ENCODE results near the gene DUSP7. TPM values are rescaled to one million over a fixed set of nuclear protein-coding genes. Genes with fewer than 3 reads are reported as not detected.

DUSP7 gene
- total and polyA plus RNA-seq, 5 donors from 2014 or later: 3.0 to 12.7 (median 3.5) TPM

DNA sequence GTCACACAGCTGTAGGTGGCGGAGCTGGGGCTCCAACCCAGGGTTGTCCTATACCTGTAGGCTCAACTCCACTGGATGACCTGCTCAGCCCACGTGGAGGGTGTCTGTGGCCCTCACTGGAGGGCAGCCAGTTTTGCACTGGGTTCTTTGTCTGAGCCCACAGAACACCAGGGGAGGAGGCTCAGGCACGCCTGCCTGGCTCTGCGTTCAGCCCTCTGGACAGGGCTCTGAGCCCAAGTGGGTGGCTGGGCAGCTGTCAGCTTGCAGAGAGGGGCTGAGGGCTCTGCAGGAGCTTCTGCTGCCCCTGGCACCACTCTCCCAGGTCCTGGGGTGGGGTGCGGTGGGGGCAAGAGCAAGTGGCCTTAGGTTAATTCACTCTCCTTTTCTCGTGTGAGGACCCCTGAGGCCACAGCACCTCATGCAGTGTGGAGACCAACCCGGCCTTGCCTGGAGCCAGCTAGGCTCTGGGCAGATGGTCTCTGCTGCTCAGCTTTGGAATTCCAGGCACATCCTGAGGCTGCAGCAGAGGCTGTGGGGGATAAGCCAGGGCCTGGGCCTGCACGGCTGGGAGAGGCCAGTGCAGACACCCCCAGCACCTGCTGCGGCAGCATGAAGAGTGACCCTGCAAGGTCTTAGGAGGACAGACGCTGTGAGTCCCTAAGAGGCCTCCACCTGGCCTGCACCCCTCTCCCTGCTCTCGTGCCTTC, 23.5 kb downstream of the DUSP7 start:
- DNase-seq (no peak), ATAC-seq (ENCODE audit: low read depth in 2 of 2) (no peak)
- H3K27me3 Mint-ChIP-seq: peaks cover 9% of the 10 kb centered on the region
- H3K27ac ChIP-seq (ENCODE audit: insufficient read depth, low read length, poor library complexity, severe bottlenecking): no peak overlapping the region
- H3K4me3 Mint-ChIP-seq: no peak overlapping the region
- H3K9me3 ChIP-seq (ENCODE audit: control insufficient read depth in 2 of 2, low read length in 2 of 2): no peaks in the 10 kb centered on the region
- no peaks in the 10 kb centered on the region for H3K4me1 ChIP-seq (ENCODE audit: control insufficient read depth, insufficient read depth, low read length, poor library complexity, severe bottlenecking)
- H3K4me3 ChIP-seq (ENCODE audit: low read depth, low read length): no peak overlapping the region
- no peaks in the 10 kb centered on the region for H3K27me3 ChIP-seq (ENCODE audit: control insufficient read depth, insufficient read depth, low read length)
- H3K27ac Mint-ChIP-seq: no peak overlapping the region
- H3K4me1 Mint-ChIP-seq: no peaks in the 10 kb centered on the region
- H3K36me3 ChIP-seq (ENCODE audit: control insufficient read depth, insufficient read depth, low read length): no peaks in the 10 kb centered on the region
- no peaks in the 10 kb centered on the region for H3K9me3 Mint-ChIP-seq
- H3K36me3 Mint-ChIP-seq: no peaks in the 10 kb centered on the region

DNA sequence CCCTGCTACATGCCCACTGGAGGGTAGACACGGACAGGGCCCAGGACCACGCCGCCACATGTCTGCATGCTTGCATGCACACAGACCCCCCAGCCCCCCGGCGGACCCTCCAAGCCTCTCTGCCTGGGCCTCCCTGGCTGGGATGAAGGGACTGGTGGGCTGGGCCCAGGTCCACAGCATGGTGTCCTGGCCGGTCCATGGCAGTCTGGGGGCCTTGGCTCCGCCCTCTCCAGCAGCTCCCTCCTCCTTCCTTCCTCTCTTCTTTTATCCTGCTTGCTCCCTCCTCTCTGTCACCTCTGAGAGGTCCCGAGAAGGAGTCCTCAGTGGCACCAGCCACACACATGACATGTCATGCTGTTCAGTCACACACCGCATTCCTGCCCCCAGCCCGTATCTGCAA, 24.5 kb downstream of the DUSP7 start:
- no peaks in the 10 kb centered on the region for H3K4me1 Mint-ChIP-seq
- no peak overlapping the region for H3K27ac ChIP-seq (ENCODE audit: insufficient read depth, low read length, poor library complexity, severe bottlenecking)
- no peaks in the 10 kb centered on the region for H3K36me3 Mint-ChIP-seq
- H3K4me3 Mint-ChIP-seq: no peak overlapping the region
- H3K9me3 ChIP-seq (ENCODE audit: control insufficient read depth in 2 of 2, low read length in 2 of 2): no peaks in the 10 kb centered on the region
- no peak overlapping the region for H3K4me3 ChIP-seq (ENCODE audit: low read depth, low read length)
- ATAC-seq (ENCODE audit: low read depth in 2 of 2) (no peak), DNase-seq (no peak)
- H3K36me3 ChIP-seq (ENCODE audit: control insufficient read depth, insufficient read depth, low read length): no peaks in the 10 kb centered on the region
- H3K27me3 ChIP-seq (ENCODE audit: control insufficient read depth, insufficient read depth, low read length): no peaks in the 10 kb centered on the region
- peaks cover 9% of the 10 kb centered on the region for H3K27me3 Mint-ChIP-seq
- H3K9me3 Mint-ChIP-seq: no peaks in the 10 kb centered on the region
- no peak overlapping the region for H3K27ac Mint-ChIP-seq
- H3K4me1 ChIP-seq (ENCODE audit: control insufficient read depth, insufficient read depth, low read length, poor library complexity, severe bottlenecking): no peaks in the 10 kb centered on the region

DNA sequence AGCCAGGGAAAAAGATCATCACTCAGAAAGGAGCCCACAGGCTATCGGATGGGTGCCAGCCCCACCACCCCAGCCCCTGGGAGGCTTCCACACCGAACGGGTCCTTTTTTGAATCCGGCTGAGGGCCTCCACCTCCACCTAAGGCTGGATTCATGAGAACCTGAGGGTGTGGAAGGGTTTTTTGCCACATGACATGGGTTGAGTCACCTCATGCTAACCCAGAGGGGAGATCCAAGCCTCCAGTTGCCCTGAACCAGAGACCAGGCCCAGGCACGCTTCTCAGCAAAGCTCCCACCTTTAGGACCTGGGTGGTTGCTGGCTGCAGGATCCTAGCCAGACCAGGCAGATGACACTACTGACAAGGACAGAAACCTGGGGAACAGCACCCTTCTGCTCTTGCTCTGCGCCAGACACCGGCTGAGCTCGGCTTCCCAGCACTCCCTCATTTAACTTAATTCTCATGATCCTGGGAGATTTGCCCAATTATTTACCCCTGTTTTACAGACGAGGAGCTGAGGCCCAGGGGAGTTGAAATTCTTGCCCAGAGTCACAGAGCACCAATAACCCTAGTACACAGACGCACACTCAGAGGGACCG, 25.6 kb downstream of the DUSP7 start:
- Histone ChIP-seq H3K4me1 (ENCODE audit: control insufficient read depth, insufficient read depth, low read length, poor library complexity, severe bottlenecking) (no peaks in the 10 kb centered on the region), H3K36me3 (ENCODE audit: control insufficient read depth, insufficient read depth, low read length) (no peaks in the 10 kb centered on the region), H3K4me3 (ENCODE audit: low read depth, low read length) (no peak overlapping the region), H3K9me3 (ENCODE audit: control insufficient read depth in 2 of 2, low read length in 2 of 2) (no peaks in the 10 kb centered on the region), H3K27me3 (ENCODE audit: control insufficient read depth, insufficient read depth, low read length) (no peaks in the 10 kb centered on the region), H3K27ac (ENCODE audit: insufficient read depth, low read length, poor library complexity, severe bottlenecking) (no peak overlapping the region)
- Mint-ChIP-seq H3K27me3 (peaks cover 15% of the 10 kb centered on the region), H3K4me1 (peaks cover 0 to 6% (median 2%) of the 10 kb centered on the region in 4 donors), H3K27ac (no peak overlapping the region), H3K36me3 (no peaks in the 10 kb centered on the region), H3K9me3 (no peaks in the 10 kb centered on the region), H3K4me3 (no peak overlapping the region)
- DNase-seq (no peak), ATAC-seq (ENCODE audit: low read depth in 2 of 2) (no peak)

DNA sequence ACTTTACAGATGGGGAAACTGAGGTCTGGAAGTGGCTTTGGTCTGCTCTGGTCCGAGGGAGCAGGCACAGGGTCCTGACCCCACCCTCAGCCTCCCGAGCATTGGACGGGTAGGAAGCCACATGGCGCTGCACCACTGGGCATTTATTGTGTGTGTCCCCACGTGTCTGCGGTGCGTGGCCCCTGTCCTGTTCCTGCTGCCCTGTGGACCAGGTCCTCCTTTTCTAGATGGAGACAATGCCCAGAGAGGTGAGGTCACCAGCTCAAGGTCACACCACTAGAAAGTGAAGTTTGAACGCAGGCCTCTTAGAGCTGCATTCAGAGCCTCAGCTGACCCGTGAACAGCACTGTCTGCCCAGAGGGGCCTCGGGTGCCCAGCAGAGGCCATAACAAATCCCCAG, 26.8 kb downstream of the DUSP7 start:
- H3K4me3 Mint-ChIP-seq: no peak overlapping the region
- Histone ChIP-seq H3K4me1 (ENCODE audit: control insufficient read depth, insufficient read depth, low read length, poor library complexity, severe bottlenecking) (no peaks in the 10 kb centered on the region), H3K27ac (ENCODE audit: insufficient read depth, low read length, poor library complexity, severe bottlenecking) (no peak overlapping the region), H3K36me3 (ENCODE audit: control insufficient read depth, insufficient read depth, low read length) (no peaks in the 10 kb centered on the region), H3K9me3 (ENCODE audit: control insufficient read depth in 2 of 2, low read length in 2 of 2) (no peaks in the 10 kb centered on the region), H3K27me3 (ENCODE audit: control insufficient read depth, insufficient read depth, low read length) (no peaks in the 10 kb centered on the region), H3K4me3 (ENCODE audit: low read depth, low read length) (no peak overlapping the region)
- peaks cover 0 to 12% (median 3%) of the 10 kb centered on the region in 4 donors for H3K4me1 Mint-ChIP-seq
- peak overlapping the region in 1 of 3 donors; percentile 23 for H3K27ac Mint-ChIP-seq
- no peaks in the 10 kb centered on the region for H3K9me3 Mint-ChIP-seq
- H3K36me3 Mint-ChIP-seq: no peaks in the 10 kb centered on the region
- H3K27me3 Mint-ChIP-seq: peaks cover 17% of the 10 kb centered on the region
- no peak for DNase-seq
- ATAC-seq (ENCODE audit: low read depth in 2 of 2): no peak

DNA sequence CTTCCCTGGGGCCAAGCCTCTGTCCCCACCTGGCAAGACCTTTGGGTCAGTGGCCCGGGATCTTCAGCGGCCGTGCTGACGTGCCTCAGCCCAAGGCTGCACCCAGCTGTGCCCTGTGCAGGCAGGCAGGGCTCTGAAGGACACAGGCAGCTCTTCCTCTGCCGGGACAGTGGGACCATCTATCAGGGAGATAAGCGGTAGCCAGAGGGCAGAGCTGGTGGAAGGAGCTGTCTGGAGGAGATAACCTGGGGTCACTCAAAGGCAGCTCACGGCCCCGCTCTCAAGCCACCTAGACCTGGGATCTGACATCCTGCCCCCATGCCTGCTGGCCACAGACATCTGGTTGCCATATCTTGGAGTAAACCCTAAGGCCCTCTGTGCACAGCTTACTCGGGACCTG, 27.3 kb downstream of the DUSP7 start:
- peak overlapping the region in 1 of 3 donors; percentile 42 for H3K27ac Mint-ChIP-seq
- Histone ChIP-seq H3K9me3 (ENCODE audit: control insufficient read depth in 2 of 2, low read length in 2 of 2) (no peaks in the 10 kb centered on the region), H3K4me1 (ENCODE audit: control insufficient read depth, insufficient read depth, low read length, poor library complexity, severe bottlenecking) (no peaks in the 10 kb centered on the region), H3K27ac (ENCODE audit: insufficient read depth, low read length, poor library complexity, severe bottlenecking) (no peak overlapping the region), H3K27me3 (ENCODE audit: control insufficient read depth, insufficient read depth, low read length) (no peaks in the 10 kb centered on the region), H3K36me3 (ENCODE audit: control insufficient read depth, insufficient read depth, low read length) (no peaks in the 10 kb centered on the region), H3K4me3 (ENCODE audit: low read depth, low read length) (no peak overlapping the region)
- H3K4me1 Mint-ChIP-seq: peaks cover 0 to 12% (median 3%) of the 10 kb centered on the region in 4 donors
- no peak for ATAC-seq (ENCODE audit: low read depth in 2 of 2)
- no peak overlapping the region for H3K4me3 Mint-ChIP-seq
- no peaks in the 10 kb centered on the region for H3K36me3 Mint-ChIP-seq
- no peak for DNase-seq
- no peaks in the 10 kb centered on the region for H3K9me3 Mint-ChIP-seq
- peaks cover 17% of the 10 kb centered on the region for H3K27me3 Mint-ChIP-seq

DNA sequence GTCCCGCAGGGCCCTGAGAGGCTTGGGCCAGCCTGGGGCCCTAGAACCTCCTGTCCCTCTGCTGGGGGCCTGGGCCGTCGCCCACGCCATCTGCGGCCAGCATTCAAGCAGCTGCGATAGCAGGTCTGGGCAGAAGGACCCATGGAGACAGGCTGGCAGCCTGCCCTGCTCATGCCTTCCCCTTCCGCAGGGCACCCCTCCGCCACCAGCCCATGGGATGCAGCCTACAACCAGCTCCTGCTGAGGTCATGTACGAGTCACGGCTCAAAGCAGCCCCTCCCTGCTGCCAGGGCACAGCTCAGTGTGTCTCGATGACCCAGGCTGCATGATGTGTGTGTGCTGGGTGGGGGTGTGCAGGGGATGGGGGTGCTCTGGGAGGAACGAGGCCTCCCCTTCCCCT, 27.8 kb downstream of the DUSP7 start:
- no peaks in the 10 kb centered on the region for H3K9me3 ChIP-seq (ENCODE audit: control insufficient read depth in 2 of 2, low read length in 2 of 2)
- no peak for DNase-seq
- H3K36me3 Mint-ChIP-seq: no peaks in the 10 kb centered on the region
- H3K4me3 ChIP-seq (ENCODE audit: low read depth, low read length): no peak overlapping the region
- no peaks in the 10 kb centered on the region for H3K9me3 Mint-ChIP-seq
- H3K4me3 Mint-ChIP-seq: no peak overlapping the region
- H3K4me1 Mint-ChIP-seq: peaks cover 0 to 12% (median 3%) of the 10 kb centered on the region in 4 donors
- no peaks in the 10 kb centered on the region for H3K27me3 ChIP-seq (ENCODE audit: control insufficient read depth, insufficient read depth, low read length)
- H3K4me1 ChIP-seq (ENCODE audit: control insufficient read depth, insufficient read depth, low read length, poor library complexity, severe bottlenecking): no peaks in the 10 kb centered on the region
- no peak overlapping the region for H3K27ac ChIP-seq (ENCODE audit: insufficient read depth, low read length, poor library complexity, severe bottlenecking)
- H3K27me3 Mint-ChIP-seq: peaks cover 17% of the 10 kb centered on the region
- no peak for ATAC-seq (ENCODE audit: low read depth in 2 of 2)
- H3K36me3 ChIP-seq (ENCODE audit: control insufficient read depth, insufficient read depth, low read length): no peaks in the 10 kb centered on the region
- H3K27ac Mint-ChIP-seq: no peak overlapping the region

DNA sequence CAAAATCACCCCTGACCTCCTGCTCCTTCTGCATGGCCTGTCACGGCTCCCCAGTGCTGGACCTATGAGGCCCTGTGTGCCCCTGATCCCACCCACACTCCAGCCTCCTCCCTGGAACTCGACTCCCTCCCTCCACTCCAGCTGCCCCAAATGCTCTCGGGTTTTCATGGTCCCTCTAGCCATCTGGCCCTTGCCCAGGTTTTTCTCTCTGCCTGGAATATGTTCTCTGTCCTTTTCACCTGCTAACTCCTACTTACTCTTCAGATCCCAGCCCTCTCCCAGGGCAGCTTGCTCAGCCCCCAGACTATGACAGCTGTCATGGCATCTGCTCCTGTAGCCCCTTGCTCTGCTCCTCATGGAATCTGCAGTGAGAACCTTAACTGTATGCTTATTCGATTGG, 30.3 kb downstream of the DUSP7 start:
- H3K9me3 ChIP-seq (ENCODE audit: control insufficient read depth in 2 of 2, low read length in 2 of 2): no peaks in the 10 kb centered on the region
- ATAC-seq (ENCODE audit: low read depth in 2 of 2) (no peak), DNase-seq (no peak)
- Mint-ChIP-seq H3K9me3 (no peaks in the 10 kb centered on the region), H3K27me3 (peaks cover 17% of the 10 kb centered on the region), H3K36me3 (no peaks in the 10 kb centered on the region), H3K27ac (peak overlapping the region in 2 of 3 donors; percentile 52 to 81), H3K4me1 (peaks cover 0 to 12% (median 4%) of the 10 kb centered on the region in 4 donors), H3K4me3 (no peak overlapping the region)
- H3K36me3 ChIP-seq (ENCODE audit: control insufficient read depth, insufficient read depth, low read length): no peaks in the 10 kb centered on the region
- H3K27me3 ChIP-seq (ENCODE audit: control insufficient read depth, insufficient read depth, low read length): no peaks in the 10 kb centered on the region
- H3K4me1 ChIP-seq (ENCODE audit: control insufficient read depth, insufficient read depth, low read length, poor library complexity, severe bottlenecking): no peaks in the 10 kb centered on the region
- no peak overlapping the region for H3K27ac ChIP-seq (ENCODE audit: insufficient read depth, low read length, poor library complexity, severe bottlenecking)
- no peak overlapping the region for H3K4me3 ChIP-seq (ENCODE audit: low read depth, low read length)

DNA sequence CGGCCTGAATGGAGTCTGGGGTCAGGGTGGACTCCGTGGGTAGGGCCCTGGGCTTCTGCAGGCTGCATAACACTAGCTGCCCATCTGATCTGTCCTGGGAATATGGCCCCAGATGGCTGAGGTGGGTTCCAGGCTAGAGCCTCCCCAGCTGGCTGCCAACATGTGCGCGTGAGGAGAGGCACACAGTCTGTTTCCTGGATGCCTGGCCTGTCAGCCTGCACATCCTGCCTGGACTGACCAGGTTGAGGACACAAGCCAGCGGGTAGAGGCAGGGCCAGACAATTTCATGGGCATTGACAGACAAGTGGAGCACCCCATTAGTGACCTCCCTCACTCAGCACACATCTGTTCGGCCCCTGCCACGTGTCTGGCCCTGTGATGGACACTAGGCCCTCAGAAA, 30.9 kb downstream of the DUSP7 start:
- Mint-ChIP-seq H3K36me3 (no peaks in the 10 kb centered on the region), H3K4me3 (no peak overlapping the region), H3K4me1 (peaks cover 0 to 12% (median 4%) of the 10 kb centered on the region in 4 donors), H3K27me3 (peaks cover 17% of the 10 kb centered on the region), H3K9me3 (no peaks in the 10 kb centered on the region), H3K27ac (peak overlapping the region in 1 of 3 donors; percentile 15)
- H3K36me3 ChIP-seq (ENCODE audit: control insufficient read depth, insufficient read depth, low read length): no peaks in the 10 kb centered on the region
- H3K4me1 ChIP-seq (ENCODE audit: control insufficient read depth, insufficient read depth, low read length, poor library complexity, severe bottlenecking): no peaks in the 10 kb centered on the region
- H3K9me3 ChIP-seq (ENCODE audit: control insufficient read depth in 2 of 2, low read length in 2 of 2): no peaks in the 10 kb centered on the region
- H3K4me3 ChIP-seq (ENCODE audit: low read depth, low read length): no peak overlapping the region
- DNase-seq (no peak), ATAC-seq (ENCODE audit: low read depth in 2 of 2) (no peak)
- no peak overlapping the region for H3K27ac ChIP-seq (ENCODE audit: insufficient read depth, low read length, poor library complexity, severe bottlenecking)
- H3K27me3 ChIP-seq (ENCODE audit: control insufficient read depth, insufficient read depth, low read length): no peaks in the 10 kb centered on the region
